ENCODE measurements around the gene EML6. TPM values are rescaled to one million over a fixed set of nuclear protein-coding genes. Genes with fewer than 3 reads are reported as not detected.
A peak's percentile ranks its signal among the peaks of the same experiment; 100 is the strongest.

EML6 gene
- total RNA-seq, 2 donors from 2014 or later: 1.4 to 2.1 TPM

DNA sequence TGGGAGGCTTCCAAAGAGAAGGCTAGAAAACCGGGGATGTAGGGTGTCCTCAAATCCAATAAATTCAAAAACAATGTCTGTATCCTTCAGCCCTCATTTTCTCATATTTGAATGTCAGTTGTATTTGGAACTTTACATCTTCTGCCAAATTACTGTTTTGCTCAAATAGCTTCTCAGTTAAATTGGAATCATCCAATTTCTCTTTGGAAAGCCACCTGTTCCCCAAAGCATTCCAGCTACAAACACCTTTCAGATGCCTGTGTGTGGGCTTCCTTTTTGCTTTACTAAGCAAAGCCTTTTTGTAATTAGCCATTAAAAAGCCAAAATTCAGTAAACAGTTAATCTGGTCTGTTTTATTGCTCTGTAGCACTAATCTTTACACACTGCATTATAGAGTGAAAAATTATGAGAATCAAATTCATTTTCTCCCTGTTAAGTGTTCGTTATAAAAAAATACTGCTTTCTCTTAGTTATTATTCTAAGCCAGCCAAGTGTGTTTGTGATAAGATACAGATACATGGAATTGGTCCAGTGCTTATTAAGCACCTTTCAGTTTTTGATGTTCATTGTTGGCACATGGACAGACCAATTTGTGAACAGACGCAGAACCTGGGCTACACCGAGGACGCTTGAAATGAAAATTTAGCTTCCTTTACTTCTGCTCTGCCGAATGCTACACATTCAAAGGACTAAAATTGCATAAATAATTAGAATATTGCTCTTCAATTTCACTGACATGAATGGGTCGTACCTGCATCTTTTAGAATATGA lies 175.2 kb downstream of the EML6 start:
- Mint-ChIP-seq H3K27ac (no peak overlapping the region), H3K36me3 (ENCODE audit: low read depth) (no peaks in the 10 kb centered on the region), H3K4me1 (no peaks in the 10 kb centered on the region), H3K9me3 (peaks cover 3% of the 10 kb centered on the region), H3K27me3 (ENCODE audit: insufficient read depth) (no peaks in the 10 kb centered on the region), H3K4me3 (no peak overlapping the region)
- H3K4me3 ChIP-seq (ENCODE audit: low read length): no peak overlapping the region
- no peak overlapping the region for H3K9ac ChIP-seq (ENCODE audit: extremely low read depth, low read length, poor library complexity, severe bottlenecking)
- TF ChIP-seq, protein P1, sequence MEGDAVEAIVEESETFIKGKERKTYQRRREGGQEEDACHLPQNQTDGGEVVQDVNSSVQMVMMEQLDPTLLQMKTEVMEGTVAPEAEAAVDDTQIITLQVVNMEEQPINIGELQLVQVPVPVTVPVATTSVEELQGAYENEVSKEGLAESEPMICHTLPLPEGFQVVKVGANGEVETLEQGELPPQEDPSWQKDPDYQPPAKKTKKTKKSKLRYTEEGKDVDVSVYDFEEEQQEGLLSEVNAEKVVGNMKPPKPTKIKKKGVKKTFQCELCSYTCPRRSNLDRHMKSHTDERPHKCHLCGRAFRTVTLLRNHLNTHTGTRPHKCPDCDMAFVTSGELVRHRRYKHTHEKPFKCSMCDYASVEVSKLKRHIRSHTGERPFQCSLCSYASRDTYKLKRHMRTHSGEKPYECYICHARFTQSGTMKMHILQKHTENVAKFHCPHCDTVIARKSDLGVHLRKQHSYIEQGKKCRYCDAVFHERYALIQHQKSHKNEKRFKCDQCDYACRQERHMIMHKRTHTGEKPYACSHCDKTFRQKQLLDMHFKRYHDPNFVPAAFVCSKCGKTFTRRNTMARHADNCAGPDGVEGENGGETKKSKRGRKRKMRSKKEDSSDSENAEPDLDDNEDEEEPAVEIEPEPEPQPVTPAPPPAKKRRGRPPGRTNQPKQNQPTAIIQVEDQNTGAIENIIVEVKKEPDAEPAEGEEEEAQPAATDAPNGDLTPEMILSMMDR (conservative IDR thresholded peaks at IDR 0.05): no peak
- no peak overlapping the region for H3K27ac ChIP-seq (ENCODE audit: low read depth, low read length)
- H3K27me3 ChIP-seq (ENCODE audit: control insufficient read depth, insufficient read depth, low read length, poor library complexity, severe bottlenecking): peaks cover 4% of the 10 kb centered on the region
- 92% methylated on average over 4 to 7 of the region's 7 CpGs for WGBS, 2 experiments (ENCODE audit: insufficient coverage in 1 of 2, insufficient read length in 1 of 2)
- H3K9me3 ChIP-seq (ENCODE audit: control insufficient read depth, low read length): no peaks in the 10 kb centered on the region
- H3K4me1 ChIP-seq (ENCODE audit: control insufficient read depth, insufficient read depth, low read length): no peaks in the 10 kb centered on the region
- DNase-seq: no peak
- H3K36me3 ChIP-seq (ENCODE audit: control insufficient read depth, insufficient read depth, low read length): no peaks in the 10 kb centered on the region

DNA sequence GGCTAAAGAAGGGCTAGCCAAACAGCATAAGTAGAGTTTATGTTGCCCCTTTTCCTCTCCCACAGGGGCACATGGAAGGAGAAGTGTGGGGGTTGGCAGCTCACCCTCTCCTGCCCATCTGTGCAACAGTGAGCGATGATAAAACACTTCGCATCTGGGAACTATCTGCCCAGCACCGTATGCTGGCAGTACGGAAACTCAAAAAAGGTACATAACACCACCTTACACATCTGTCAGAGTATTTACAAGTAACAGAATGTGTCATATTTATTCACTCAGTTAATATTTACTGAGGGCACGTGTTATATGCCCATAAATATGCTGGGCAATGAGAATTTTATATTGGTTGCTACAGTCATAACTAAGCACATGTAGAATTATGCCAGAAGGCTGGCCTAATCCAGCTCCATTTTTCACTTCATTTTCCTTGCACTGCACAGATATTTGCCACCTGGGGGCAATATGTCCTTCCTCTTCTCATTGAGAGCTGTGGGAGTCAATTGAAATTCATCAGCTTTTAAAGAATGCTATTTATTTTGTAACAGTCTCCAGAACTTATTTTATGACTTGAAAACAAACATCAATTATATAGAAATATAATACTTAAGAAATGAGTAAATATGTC lies 176.2 kb downstream of the EML6 start:
- H3K4me1 ChIP-seq (ENCODE audit: control insufficient read depth, insufficient read depth, low read length): no peaks in the 10 kb centered on the region
- peaks cover 4% of the 10 kb centered on the region for H3K27me3 ChIP-seq (ENCODE audit: control insufficient read depth, insufficient read depth, low read length, poor library complexity, severe bottlenecking)
- Mint-ChIP-seq H3K36me3 (ENCODE audit: low read depth) (no peaks in the 10 kb centered on the region), H3K4me1 (no peaks in the 10 kb centered on the region), H3K27ac (no peak overlapping the region), H3K4me3 (no peak overlapping the region), H3K27me3 (ENCODE audit: insufficient read depth) (peaks cover 3% of the 10 kb centered on the region), H3K9me3 (peaks cover 3% of the 10 kb centered on the region)
- TF ChIP-seq, protein P1 (conservative IDR thresholded peaks at IDR 0.05): peak; percentile 68
- no peak for DNase-seq
- no peak overlapping the region for H3K27ac ChIP-seq (ENCODE audit: low read depth, low read length)
- H3K36me3 ChIP-seq (ENCODE audit: control insufficient read depth, insufficient read depth, low read length): no peaks in the 10 kb centered on the region
- no peak overlapping the region for H3K4me3 ChIP-seq (ENCODE audit: low read length)
- H3K9ac ChIP-seq (ENCODE audit: extremely low read depth, low read length, poor library complexity, severe bottlenecking): no peak overlapping the region
- 90% methylated on average over 5 of the region's 5 CpGs; no CpG with 5 or more reads in 1 of the 2 experiments for whole genome bisulfite sequencing, 2 experiments (ENCODE audit: insufficient coverage in 1 of 2, insufficient read length in 1 of 2)
- no peaks in the 10 kb centered on the region for H3K9me3 ChIP-seq (ENCODE audit: control insufficient read depth, low read length)

DNA sequence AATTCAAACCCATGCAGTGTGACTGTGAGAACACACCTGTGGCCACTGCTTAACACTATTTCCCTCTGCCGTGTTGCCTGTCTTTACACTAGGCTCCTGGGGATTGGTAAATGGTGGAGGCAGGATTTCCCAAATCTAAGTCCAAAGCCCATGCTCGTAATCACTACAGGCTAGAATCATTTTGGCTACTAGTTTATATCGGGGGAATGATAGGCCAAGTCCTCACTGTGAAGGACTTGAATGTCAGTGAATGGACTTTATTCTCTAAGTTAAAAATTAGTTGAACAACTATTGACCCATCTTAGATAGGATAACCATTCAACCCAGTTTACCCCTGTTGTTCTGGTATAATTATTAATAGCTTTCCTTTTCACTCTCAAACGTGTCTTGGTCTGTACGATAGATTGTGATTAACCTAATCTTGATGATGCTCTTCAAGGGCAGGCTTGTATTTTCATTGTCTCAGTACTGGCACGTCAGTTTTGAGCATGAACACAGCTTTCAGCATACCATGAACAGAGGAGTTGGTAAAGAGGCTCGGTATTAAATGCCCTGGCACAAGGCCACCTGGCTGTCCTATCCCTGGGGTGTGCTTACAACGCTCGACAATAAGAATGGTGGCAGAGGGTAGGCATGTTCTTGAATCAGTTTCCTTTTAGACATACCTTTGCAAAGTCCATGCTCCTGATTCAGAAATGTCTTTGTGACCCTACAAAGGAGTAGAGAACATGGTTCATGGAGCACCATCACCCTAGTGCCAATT lies 177.9 kb downstream of the EML6 start:
- DNase-seq: no peak
- TF ChIP-seq, protein P1 (conservative IDR thresholded peaks at IDR 0.05): no peak
- H3K9ac ChIP-seq (ENCODE audit: extremely low read depth, low read length, poor library complexity, severe bottlenecking): no peak overlapping the region
- no peaks in the 10 kb centered on the region for H3K9me3 ChIP-seq (ENCODE audit: control insufficient read depth, low read length)
- Mint-ChIP-seq H3K4me1 (no peaks in the 10 kb centered on the region), H3K4me3 (no peak overlapping the region), H3K9me3 (no peaks in the 10 kb centered on the region), H3K36me3 (ENCODE audit: low read depth) (no peaks in the 10 kb centered on the region), H3K27me3 (ENCODE audit: insufficient read depth) (peaks cover 3% of the 10 kb centered on the region), H3K27ac (no peak overlapping the region)
- WGBS, 2 experiments (ENCODE audit: insufficient coverage in 1 of 2, insufficient read length in 1 of 2): 91 to 93% methylated on average over 7 to 9 of the region's 9 CpGs
- peaks cover 4% of the 10 kb centered on the region for H3K27me3 ChIP-seq (ENCODE audit: control insufficient read depth, insufficient read depth, low read length, poor library complexity, severe bottlenecking)
- H3K4me1 ChIP-seq (ENCODE audit: control insufficient read depth, insufficient read depth, low read length): no peaks in the 10 kb centered on the region
- no peak overlapping the region for H3K4me3 ChIP-seq (ENCODE audit: low read length)
- no peak overlapping the region for H3K27ac ChIP-seq (ENCODE audit: low read depth, low read length)
- no peaks in the 10 kb centered on the region for H3K36me3 ChIP-seq (ENCODE audit: control insufficient read depth, insufficient read depth, low read length)

All from endodermal cell (in vitro differentiated cells).